ENCODE measurements around the gene TCP11L2.

TCP11L2 gene

DNA sequence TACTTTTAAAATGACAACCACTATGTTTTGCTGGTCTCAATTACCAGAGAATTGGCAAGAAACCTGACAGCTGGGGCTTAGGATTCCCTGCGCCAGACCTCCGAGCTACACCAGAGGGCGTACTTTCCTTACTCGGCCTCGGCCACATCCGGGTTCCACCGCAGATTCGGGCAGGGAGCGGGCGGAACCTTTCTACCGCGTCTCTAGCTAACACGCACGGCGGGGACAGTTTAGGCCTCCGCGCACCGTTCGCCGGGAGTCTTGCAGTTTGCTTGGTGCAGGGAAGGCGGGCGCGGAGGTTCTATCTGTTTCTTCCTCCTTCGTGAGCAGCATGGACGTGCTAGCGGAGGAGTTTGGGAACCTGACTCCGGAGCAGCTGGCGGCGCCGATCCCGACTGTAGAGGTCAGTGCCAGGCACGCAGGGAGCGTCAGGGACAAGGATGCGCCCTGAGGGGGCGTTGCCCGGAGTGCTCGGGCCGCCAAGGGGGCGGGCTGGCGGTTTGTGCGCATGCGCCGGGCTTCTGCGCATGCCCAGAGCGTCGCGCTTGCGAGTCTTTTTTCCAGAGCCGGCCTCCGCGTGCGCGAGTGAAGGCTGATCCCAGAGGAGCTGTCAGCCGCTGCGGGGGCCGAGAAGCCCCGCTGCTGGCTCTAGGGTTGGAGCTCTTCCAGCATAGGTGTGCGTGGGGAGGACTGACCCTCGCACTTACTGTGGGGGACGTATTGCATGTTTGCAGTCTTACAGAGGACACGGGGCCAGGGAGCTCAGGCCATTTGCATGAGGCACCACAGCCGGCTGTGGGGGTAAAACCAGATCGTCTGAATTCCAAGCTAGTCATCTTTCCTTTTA, 55.2 kb downstream of the TCP11L2 start, which contains the start of gene POLR3B (continued):
- TF ChIP-seq, protein P1, sequence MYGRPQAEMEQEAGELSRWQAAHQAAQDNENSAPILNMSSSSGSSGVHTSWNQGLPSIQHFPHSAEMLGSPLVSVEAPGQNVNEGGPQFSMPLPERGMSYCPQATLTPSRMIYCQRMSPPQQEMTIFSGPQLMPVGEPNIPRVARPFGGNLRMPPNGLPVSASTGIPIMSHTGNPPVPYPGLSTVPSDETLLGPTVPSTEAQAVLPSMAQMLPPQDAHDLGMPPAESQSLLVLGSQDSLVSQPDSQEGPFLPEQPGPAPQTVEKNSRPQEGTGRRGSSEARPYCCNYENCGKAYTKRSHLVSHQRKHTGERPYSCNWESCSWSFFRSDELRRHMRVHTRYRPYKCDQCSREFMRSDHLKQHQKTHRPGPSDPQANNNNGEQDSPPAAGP (tag by site-specific recombination; IDR thresholded peaks at IDR 0.05) = peak; percentile 94
- TF ChIP-seq ZNF830 (tag by site-specific recombination; IDR thresholded peaks at IDR 0.05; ENCODE audit: low read depth) (no peak), SCRT1 (tag by site-specific recombination; IDR thresholded peaks at IDR 0.05; ENCODE audit: borderline replicate concordance) (no peak), ZNF341 (tag by site-specific recombination; IDR thresholded peaks at IDR 0.05; ENCODE audit: low read depth) (peak; percentile 82), ZNF223 (tag by site-specific recombination; IDR thresholded peaks at IDR 0.05) (no peak), ZNF76 (tag by site-specific recombination; IDR thresholded peaks at IDR 0.05; ENCODE audit: borderline replicate concordance, low read depth) (peak; percentile 91), ZNF747 (tag by site-specific recombination; IDR thresholded peaks at IDR 0.05) (no peak), SP7 (tag by site-specific recombination; IDR thresholded peaks at IDR 0.05) (peak; percentile 96), PRDM1 (tag by site-specific recombination; IDR thresholded peaks at IDR 0.05) (no peak), ZNF335 (tag by site-specific recombination; conservative IDR thresholded peaks at IDR 0.05) (peak; percentile 94), TRIM28 (IDR thresholded peaks at IDR 0.05; ENCODE audit: borderline replicate concordance, low read length) (peak; percentile 93), ZNF548 (tag by site-specific recombination; IDR thresholded peaks at IDR 0.05) (no peak), ZFP69B (tag by site-specific recombination; IDR thresholded peaks at IDR 0.05) (peak; percentile 82), ZNF366 (tag by site-specific recombination; conservative IDR thresholded peaks at IDR 0.05) (peak; percentile 74), ZNF16 (tag by site-specific recombination; IDR thresholded peaks at IDR 0.05; ENCODE audit: low read depth) (no peak), ZNF248 (tag by site-specific recombination; IDR thresholded peaks at IDR 0.05) (no peak), ZFP41 (tag by site-specific recombination; IDR thresholded peaks at IDR 0.05; ENCODE audit: borderline replicate concordance) (no peak), GFI1B (tag by site-specific recombination; IDR thresholded peaks at IDR 0.05) (0 out of 2 replicates have a peak, but pooled peaks have one; percentile 34), EGR2 (tag by site-specific recombination; IDR thresholded peaks at IDR 0.05; ENCODE audit: low read depth) (peak; percentile 83), ZNF132 (tag by site-specific recombination; IDR thresholded peaks at IDR 0.05; ENCODE audit: borderline replicate concordance) (no peak), ZNF596 (tag by site-specific recombination; IDR thresholded peaks at IDR 0.05) (no peak), ZNF670 (tag by site-specific recombination; IDR thresholded peaks at IDR 0.05; ENCODE audit: low read depth) (no peak), YY2 (tag by site-specific recombination; IDR thresholded peaks at IDR 0.05) (no peak; the same call in 1 of the 2 replicates), MEIS1 (CRISPR knock-in tag; IDR thresholded peaks at IDR 0.05; ENCODE audit: borderline replicate concordance) (no peak), ZNF354C (tag by site-specific recombination; IDR thresholded peaks at IDR 0.05; ENCODE audit: borderline replicate concordance, low read depth) (no peak), MZF1 (tag by site-specific recombination; IDR thresholded peaks at IDR 0.05; ENCODE audit: borderline replicate concordance) (peak; percentile 71)
- TF ChIP-seq, protein P2, sequence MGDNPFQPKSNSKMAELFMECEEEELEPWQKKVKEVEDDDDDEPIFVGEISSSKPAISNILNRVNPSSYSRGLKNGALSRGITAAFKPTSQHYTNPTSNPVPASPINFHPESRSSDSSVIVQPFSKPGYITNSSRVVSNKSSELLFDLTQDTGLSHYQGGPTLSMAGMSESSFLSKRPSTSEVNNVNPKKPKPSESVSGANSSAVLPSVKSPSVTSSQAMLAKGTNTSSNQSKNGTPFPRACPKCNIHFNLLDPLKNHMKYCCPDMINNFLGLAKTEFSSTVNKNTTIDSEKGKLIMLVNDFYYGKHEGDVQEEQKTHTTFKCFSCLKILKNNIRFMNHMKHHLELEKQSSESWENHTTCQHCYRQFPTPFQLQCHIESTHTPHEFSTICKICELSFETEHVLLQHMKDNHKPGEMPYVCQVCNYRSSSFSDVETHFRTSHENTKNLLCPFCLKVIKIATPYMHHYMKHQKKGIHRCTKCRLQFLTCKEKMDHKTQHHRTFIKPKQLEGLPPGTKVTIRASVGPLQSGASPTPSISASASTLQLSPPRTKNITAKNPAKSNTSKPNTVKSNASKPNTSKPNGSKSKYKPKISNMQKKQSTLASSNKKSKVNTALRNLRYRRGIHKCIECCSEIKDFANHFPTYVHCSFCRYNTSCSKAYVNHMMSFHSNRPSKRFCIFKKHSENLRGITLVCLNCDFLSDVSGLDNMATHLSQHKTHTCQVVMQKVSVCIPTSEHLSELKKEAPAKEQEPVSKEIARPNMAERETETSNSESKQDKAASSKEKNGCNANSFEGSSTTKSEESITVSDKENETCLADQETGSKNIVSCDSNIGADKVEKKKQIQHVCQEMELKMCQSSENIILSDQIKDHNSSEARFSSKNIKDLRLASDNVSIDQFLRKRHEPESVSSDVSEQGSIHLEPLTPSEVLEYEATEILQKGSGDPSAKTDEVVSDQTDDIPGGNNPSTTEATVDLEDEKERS (tag by site-specific recombination; IDR thresholded peaks at IDR 0.05) = peak; percentile 77; the same call in 1 of the 2 replicates
- TF ChIP-seq, protein P3, sequence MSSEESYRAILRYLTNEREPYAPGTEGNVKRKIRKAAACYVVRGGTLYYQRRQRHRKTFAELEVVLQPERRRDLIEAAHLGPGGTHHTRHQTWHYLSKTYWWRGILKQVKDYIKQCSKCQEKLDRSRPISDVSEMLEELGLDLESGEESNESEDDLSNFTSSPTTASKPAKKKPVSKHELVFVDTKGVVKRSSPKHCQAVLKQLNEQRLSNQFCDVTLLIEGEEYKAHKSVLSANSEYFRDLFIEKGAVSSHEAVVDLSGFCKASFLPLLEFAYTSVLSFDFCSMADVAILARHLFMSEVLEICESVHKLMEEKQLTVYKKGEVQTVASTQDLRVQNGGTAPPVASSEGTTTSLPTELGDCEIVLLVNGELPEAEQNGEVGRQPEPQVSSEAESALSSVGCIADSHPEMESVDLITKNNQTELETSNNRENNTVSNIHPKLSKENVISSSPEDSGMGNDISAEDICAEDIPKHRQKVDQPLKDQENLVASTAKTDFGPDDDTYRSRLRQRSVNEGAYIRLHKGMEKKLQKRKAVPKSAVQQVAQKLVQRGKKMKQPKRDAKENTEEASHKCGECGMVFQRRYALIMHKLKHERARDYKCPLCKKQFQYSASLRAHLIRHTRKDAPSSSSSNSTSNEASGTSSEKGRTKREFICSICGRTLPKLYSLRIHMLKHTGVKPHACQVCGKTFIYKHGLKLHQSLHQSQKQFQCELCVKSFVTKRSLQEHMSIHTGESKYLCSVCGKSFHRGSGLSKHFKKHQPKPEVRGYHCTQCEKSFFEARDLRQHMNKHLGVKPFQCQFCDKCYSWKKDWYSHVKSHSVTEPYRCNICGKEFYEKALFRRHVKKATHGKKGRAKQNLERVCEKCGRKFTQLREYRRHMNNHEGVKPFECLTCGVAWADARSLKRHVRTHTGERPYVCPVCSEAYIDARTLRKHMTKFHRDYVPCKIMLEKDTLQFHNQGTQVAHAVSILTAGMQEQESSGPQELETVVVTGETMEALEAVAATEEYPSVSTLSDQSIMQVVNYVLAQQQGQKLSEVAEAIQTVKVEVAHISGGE (tag by site-specific recombination; conservative IDR thresholded peaks at IDR 0.05; ENCODE audit: low read depth) = peak; percentile 99
- TF ChIP-seq, protein P4, sequence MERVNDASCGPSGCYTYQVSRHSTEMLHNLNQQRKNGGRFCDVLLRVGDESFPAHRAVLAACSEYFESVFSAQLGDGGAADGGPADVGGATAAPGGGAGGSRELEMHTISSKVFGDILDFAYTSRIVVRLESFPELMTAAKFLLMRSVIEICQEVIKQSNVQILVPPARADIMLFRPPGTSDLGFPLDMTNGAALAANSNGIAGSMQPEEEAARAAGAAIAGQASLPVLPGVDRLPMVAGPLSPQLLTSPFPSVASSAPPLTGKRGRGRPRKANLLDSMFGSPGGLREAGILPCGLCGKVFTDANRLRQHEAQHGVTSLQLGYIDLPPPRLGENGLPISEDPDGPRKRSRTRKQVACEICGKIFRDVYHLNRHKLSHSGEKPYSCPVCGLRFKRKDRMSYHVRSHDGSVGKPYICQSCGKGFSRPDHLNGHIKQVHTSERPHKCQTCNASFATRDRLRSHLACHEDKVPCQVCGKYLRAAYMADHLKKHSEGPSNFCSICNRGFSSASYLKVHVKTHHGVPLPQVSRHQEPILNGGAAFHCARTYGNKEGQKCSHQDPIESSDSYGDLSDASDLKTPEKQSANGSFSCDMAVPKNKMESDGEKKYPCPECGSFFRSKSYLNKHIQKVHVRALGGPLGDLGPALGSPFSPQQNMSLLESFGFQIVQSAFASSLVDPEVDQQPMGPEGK (tag by site-specific recombination; IDR thresholded peaks at IDR 0.05) = peak; percentile 85
- TF ChIP-seq, protein P5, sequence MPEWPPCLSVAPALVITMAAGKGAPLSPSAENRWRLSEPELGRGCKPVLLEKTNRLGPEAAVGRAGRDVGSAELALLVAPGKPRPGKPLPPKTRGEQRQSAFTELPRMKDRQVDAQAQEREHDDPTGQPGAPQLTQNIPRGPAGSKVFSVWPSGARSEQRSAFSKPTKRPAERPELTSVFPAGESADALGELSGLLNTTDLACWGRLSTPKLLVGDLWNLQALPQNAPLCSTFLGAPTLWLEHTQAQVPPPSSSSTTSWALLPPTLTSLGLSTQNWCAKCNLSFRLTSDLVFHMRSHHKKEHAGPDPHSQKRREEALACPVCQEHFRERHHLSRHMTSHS (tag by site-specific recombination; IDR thresholded peaks at IDR 0.05) = no peak
